HUES64 (cell line): ENCODE data around the gene CELA1.
"Not testable (repeated sequence)": the region's sequence is repeated elsewhere in the genome, so short reads cannot be mapped to it uniquely, and the experiment has no call there.

Experiments used
- H3K27ac ChIP-seq: 2 replicates; pipeline ENCODE4 v1.7.0; 2013; ENCODE audit warnings: low read depth, low read length, inconsistent platforms
- H3K27me3 ChIP-seq: 2 replicates; pipeline ENCODE4 v1.6.1; 2013; ENCODE audit warnings: mild to moderate bottlenecking, low read length; ENCODE audit not compliant: insufficient read depth
- H3K36me3 ChIP-seq: 2 replicates; pipeline ENCODE4 v1.6.1; 2013; ENCODE audit warnings: mild to moderate bottlenecking, low read length; ENCODE audit not compliant: insufficient read depth
- H3K4me1 ChIP-seq: 2 replicates; pipeline ENCODE4 v1.6.1; 2013; ENCODE audit warnings: mild to moderate bottlenecking, low read length, moderate library complexity; ENCODE audit not compliant: insufficient read depth
- H3K4me3 ChIP-seq: 2 replicates; pipeline ENCODE4 v1.5.1; 2013; ENCODE audit warnings: mild to moderate bottlenecking, low read length, moderate library complexity
- H3K9ac ChIP-seq: 2 replicates; pipeline ENCODE4 v1.6.1; 2013; ENCODE audit warnings: mild to moderate bottlenecking, low read depth, low read length
- H3K9me3 ChIP-seq: 2 replicates; pipeline ENCODE4 v1.6.1; 2013; ENCODE audit warnings: low read depth, low read length; ENCODE audit not compliant: insufficient read depth
- WGBS: fragments of 150-250, 120-280 bp; methylation state at CpG from one replicate; pipeline ENCODE4 v1.1.7; 2013; ENCODE audit warnings: missing lambda C conversion rate; 5-methylcytosine and 5-hydroxymethylcytosine counted together

The CELA1 gene

DNA sequence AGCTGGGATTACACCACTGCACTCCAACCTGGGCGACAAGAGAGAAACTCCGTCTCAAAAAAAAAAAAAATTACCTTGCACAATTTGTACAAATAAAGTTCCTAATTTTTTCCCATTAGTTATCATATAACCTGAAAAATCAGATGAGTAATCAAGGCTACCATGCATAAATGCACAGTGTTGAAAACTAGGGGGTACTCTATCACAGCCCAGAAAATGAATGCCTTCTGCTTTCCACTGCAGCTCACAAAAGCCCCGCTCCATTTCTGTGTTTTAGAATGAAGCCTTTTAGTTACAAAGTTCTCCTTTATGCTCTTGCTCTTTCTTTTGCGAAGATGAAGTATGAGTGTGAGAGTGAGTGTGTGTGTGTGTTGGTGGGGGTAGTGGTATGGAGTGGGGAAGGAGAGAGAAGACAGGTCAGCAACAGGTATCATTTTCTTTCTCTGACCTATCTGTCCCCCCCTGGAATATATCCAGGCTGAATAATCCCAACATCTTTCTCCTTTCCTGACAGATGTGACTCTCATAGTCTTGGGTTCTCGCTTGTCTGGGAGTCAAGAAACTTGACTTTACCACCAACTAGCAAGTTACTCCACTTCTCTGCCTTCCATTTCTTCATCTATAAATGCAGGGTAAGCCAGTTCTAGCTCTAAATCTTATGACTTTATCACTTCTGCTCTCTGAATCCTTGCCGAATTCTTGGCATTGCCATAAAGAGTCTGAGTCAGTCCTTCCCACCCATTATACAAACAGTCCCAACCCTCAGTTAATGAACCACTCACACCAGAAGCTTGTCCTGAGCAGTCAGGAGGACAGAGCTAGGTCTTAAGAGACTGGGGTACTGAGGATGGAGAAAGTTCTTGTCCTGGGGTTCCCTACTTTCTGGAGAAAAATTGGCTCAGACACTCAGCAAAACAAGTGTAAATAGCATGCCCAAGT lies 38.6 kb downstream of the CELA1 start:
- no peak overlapping the region for H3K27ac ChIP-seq
- H3K36me3 ChIP-seq = no peaks in the 10 kb centered on the region
- H3K4me3 ChIP-seq = no peak overlapping the region
- H3K9me3 ChIP-seq = no peaks in the 10 kb centered on the region
- H3K27me3 ChIP-seq = no peaks in the 10 kb centered on the region
- H3K4me1 ChIP-seq = no peaks in the 10 kb centered on the region
- H3K9ac ChIP-seq = no peak overlapping the region
- WGBS = 90% methylated on average over 6 of the region's 6 CpGs

GRCh38 chr12:51306507-51306906 lies 40.0 kb downstream of the CELA1 start:
- H3K36me3 ChIP-seq = no peaks in the 10 kb centered on the region
- H3K27ac ChIP-seq = no peak overlapping the region
- no peak overlapping the region for H3K4me3 ChIP-seq
- H3K9me3 ChIP-seq = no peaks in the 10 kb centered on the region
- no peak overlapping the region for H3K9ac ChIP-seq
- H3K27me3 ChIP-seq = no peaks in the 10 kb centered on the region
- WGBS = 91% methylated on average over 5 of the region's 5 CpGs
- H3K4me1 ChIP-seq = no peaks in the 10 kb centered on the region

- H3K4me1 ChIP-seq, H3K27me3 ChIP-seq, H3K9ac ChIP-seq, H3K9me3 ChIP-seq, H3K4me3 ChIP-seq, H3K27ac ChIP-seq, H3K36me3 ChIP-seq: not testable (repeated sequence)
- WGBS = 92% methylated on average over 10 of the region's 10 CpGs
These were observed 45.7 kb downstream of the CELA1 start for GRCh38 chr12:51300768-51301167.

DNA sequence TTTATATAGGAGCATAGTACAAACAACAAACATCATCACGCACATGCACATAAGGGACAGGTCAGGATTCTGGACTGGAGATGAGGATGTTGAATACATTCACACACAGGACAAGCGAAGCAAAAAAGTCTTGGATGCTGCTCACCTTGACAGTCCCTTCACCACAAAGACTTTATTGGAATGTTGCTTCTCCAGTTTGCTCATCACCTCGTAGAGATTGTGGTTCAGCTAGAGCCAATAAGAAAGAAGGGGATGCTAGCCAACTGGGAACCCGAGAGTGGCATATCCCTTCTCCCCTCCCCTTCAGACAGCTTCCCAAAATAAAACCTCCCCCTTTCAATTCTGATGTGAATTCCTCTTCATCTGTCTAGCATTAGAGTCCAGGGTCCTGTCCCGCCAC lies 50.8 kb downstream of the CELA1 start:
- 92% methylated on average over 4 of the region's 5 CpGs for WGBS
- H3K9me3 ChIP-seq = no peaks in the 10 kb centered on the region

DNA sequence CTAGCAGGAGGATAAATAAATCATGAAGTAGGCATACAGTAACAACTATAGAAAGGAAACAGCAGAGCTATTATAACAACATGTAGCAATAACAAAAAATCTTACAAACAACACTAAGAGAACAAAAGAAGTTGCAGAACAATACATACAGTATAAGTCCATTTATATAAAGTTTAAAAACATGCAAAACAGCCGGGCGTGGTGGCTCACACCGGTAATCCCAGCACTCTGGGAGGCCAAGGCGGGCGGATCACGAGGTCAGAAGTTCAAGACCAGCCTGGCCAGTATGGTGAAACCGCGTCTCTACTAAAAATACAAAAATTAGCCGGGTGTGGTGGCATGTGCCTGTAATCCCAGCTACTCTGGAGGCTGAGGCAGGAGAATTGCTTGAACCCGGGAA lies 52.4 kb downstream of the CELA1 start:
- H3K4me3 ChIP-seq, H3K4me1 ChIP-seq, H3K27me3 ChIP-seq, H3K9ac ChIP-seq, H3K27ac ChIP-seq, H3K9me3 ChIP-seq, H3K36me3 ChIP-seq: not testable (repeated sequence)
- 95% methylated on average over 10 of the region's 10 CpGs for WGBS

More for the DNA sequence above, 50.8 kb downstream of the CELA1 start:
- Histone ChIP-seq H3K36me3 (no peaks in the 10 kb centered on the region), H3K4me3 (no peak overlapping the region), H3K27me3 (no peaks in the 10 kb centered on the region), H3K4me1 (no peaks in the 10 kb centered on the region), H3K9ac (no peak overlapping the region), H3K27ac (no peak overlapping the region)

- Histone ChIP-seq H3K9me3 (no peaks in the 10 kb centered on the region), H3K27ac (no peak overlapping the region), H3K4me3 (no peak overlapping the region), H3K27me3 (no peaks in the 10 kb centered on the region), H3K9ac (no peak overlapping the region), H3K36me3 (no peaks in the 10 kb centered on the region), H3K4me1 (no peaks in the 10 kb centered on the region)
These were observed 52.8 kb downstream of the CELA1 start for GRCh38 chr12:51293696-51294095.

DNA sequence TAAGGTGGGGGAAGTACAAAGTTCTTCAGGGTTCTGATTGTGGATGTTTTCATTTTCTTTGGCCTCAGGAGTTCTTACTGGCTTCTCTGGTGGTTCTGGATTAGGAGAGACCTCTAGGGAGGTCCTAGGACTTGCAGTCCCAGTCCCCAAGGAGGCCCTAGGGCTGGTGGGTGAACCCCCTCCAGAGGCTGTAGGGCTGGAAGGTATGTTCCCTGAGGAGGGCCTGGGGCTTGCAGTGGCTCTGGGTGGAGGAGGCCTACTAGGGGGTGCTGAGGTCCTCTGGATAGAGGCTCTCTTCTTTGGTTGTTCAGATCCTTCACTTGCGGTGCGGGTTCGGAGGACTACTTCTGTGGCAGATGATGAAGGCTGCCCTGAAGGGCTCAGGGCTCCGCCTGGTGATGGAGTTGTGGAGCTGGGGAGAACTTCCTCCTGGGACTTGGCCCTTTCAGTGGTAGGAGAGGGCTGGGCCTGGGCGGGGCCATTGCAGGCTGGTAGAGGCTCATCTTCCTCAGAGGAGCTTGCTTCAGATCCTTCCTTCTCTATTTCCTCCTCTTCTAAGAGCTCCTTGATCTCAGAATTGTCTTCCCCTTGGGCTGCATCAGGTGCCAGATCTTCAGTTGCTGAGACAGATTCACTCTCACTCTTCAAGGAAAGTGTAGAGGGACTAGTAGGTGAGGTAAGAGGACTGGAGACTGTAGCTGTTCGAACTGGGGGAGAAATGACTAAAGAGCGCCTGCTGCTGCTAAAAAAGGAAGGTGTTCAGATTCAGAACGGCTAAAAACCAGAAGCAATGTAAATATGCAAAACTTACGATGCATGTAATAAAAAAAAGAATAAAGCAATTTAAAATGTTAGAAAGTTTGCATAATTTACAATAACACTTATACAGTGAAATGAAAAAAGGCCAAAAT lies 54.6 kb downstream of the CELA1 start:
- not testable (repeated sequence) for H3K9me3 ChIP-seq, H3K4me3 ChIP-seq, H3K27ac ChIP-seq, H3K4me1 ChIP-seq, H3K36me3 ChIP-seq, H3K27me3 ChIP-seq, H3K9ac ChIP-seq
- WGBS = 91% methylated on average over 8 of the region's 9 CpGs

- no peak overlapping the region for H3K9ac ChIP-seq
- H3K4me3 ChIP-seq = no peak overlapping the region
- H3K36me3 ChIP-seq = no peaks in the 10 kb centered on the region
- H3K4me1 ChIP-seq = peaks cover 5% of the 10 kb centered on the region; the same call in 1 of the 2 replicates
- no peaks in the 10 kb centered on the region for H3K9me3 ChIP-seq
- H3K27ac ChIP-seq = no peak overlapping the region
- WGBS = 93% methylated on average over 1 of the region's 1 CpG
- no peaks in the 10 kb centered on the region for H3K27me3 ChIP-seq
These were observed 60.6 kb downstream of the CELA1 start for GRCh38 chr12:51285843-51286242.

- no peak overlapping the region for H3K9ac ChIP-seq
- no peaks in the 10 kb centered on the region for H3K9me3 ChIP-seq
- no peak overlapping the region for H3K4me3 ChIP-seq
- peaks cover 5% of the 10 kb centered on the region; the same call in 1 of the 2 replicates for H3K4me1 ChIP-seq
- 94% methylated on average over 4 of the region's 4 CpGs for WGBS
- no peaks in the 10 kb centered on the region for H3K27me3 ChIP-seq
- H3K36me3 ChIP-seq = no peaks in the 10 kb centered on the region
- H3K27ac ChIP-seq = no peak overlapping the region
These were observed 65.1 kb downstream of the CELA1 start for GRCh38 chr12:51281202-51281924.
